ENCODE measurements around the gene NEUROG3. TPM values are rescaled to one million over a fixed set of nuclear protein-coding genes. Genes with fewer than 3 reads are reported as not detected.
A peak's percentile ranks its signal among the peaks of the same experiment; 100 is the strongest.

NEUROG3 gene
- total and polyA plus RNA-seq, 12 donors: 0.07 to 0.78 (median 0.38) TPM; not detected in 8

DNA sequence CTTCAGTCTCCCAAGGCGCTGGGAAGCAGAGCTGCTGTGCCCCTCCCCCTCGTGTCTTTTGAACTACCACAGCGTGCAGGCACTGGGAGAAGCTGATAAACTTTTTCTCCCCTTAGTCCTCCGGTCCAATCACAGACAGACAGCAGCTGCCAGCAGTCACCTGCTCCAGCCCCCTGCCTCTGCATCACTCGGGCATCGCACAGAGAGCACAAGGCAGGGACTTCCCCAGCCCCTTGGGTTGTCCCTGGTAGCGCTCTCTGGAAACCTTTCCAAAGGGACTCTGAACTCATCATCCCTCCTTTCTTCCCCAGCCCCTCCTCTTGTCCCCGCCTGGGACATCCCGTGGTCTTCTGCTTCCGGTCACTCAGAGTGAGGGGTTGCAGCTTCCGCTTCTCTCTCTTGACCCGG lies 1.4 kb upstream of the NEUROG3 start:
- H3K36me3 ChIP-seq (replicated peaks in 1 of 2): no peaks in the 10 kb centered on the region
- H3K27ac ChIP-seq: no peak overlapping the region
- H3K27me3 ChIP-seq: peaks cover 77% of the 10 kb centered on the region
- H3K9me3 ChIP-seq (replicated peaks in 1 of 3): no peaks in the 10 kb centered on the region
- peaks cover 0 to 6% of the 10 kb centered on the region in 2 donors for H3K4me1 ChIP-seq (replicated peaks in 1 of 2)
- WGBS, 4 donors: 1 to 2% (median 1%) methylated on average over 9 to 12 of the region's 12 CpGs
- intact Hi-C loops (cut with DNase I): no loop called here
- TF ChIP-seq, protein P1, sequence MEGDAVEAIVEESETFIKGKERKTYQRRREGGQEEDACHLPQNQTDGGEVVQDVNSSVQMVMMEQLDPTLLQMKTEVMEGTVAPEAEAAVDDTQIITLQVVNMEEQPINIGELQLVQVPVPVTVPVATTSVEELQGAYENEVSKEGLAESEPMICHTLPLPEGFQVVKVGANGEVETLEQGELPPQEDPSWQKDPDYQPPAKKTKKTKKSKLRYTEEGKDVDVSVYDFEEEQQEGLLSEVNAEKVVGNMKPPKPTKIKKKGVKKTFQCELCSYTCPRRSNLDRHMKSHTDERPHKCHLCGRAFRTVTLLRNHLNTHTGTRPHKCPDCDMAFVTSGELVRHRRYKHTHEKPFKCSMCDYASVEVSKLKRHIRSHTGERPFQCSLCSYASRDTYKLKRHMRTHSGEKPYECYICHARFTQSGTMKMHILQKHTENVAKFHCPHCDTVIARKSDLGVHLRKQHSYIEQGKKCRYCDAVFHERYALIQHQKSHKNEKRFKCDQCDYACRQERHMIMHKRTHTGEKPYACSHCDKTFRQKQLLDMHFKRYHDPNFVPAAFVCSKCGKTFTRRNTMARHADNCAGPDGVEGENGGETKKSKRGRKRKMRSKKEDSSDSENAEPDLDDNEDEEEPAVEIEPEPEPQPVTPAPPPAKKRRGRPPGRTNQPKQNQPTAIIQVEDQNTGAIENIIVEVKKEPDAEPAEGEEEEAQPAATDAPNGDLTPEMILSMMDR (IDR thresholded peaks at IDR 0.05): no peak
- no peak for TF ChIP-seq POLR2A (IDR thresholded peaks at IDR 0.05)
- DNase-seq: peak in 1 of 7 donors; percentile 2
- H3K4me3 ChIP-seq: no peak overlapping the region

DNA sequence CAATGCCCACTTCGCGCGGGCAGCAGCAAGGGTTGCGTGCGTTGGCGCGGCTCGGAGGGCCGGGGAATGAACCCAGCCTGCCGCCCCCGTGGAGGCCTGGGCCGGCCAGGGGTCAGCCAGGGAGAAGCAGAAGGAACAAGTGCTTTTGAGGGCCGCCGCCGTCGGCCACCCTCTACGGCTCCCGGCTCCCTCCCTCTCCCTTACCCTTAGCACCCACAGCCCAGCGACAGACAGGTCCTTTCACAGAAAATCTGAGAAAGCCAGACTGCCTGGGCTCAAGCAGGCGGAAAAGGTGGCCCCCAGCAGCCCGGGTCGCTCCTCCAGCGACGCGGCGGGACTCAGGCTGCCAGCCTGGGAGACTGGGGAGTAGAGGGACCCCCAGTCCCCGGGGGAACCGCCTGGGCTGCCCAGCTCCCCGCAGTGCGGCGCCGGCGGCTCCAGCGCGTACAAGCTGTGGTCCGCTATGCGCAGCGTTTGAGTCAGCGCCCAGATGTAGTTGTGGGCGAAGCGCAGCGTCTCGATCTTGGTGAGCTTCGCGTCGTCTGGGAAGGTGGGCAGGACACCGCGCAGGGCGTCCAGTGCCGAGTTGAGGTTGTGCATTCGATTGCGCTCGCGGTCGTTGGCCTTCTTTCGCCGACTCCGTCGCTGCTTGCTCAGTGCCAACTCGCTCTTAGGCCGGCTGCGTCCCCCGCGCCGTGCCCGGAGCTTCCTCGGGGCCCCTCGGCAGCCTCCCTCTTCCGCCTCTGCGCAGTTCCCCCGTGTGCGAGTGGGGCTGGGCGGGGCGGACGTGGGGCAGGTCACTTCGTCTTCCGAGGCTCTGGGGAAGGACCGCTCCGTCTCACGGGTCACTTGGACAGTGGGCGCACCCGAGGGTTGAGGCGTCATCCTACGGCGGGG lies 815 bp downstream of the NEUROG3 start:
- Histone ChIP-seq H3K36me3 (replicated peaks in 1 of 2) (no peaks in the 10 kb centered on the region), H3K4me1 (replicated peaks in 1 of 2) (peaks cover 0 to 6% of the 10 kb centered on the region in 2 donors), H3K9me3 (replicated peaks in 1 of 3) (no peaks in the 10 kb centered on the region), H3K27me3 (peaks cover 82% of the 10 kb centered on the region), H3K27ac (no peak overlapping the region), H3K4me3 (peak overlapping the region in 1 of 4 donors; percentile 39)
- TF ChIP-seq, protein P1 (IDR thresholded peaks at IDR 0.05): no peak
- TF ChIP-seq POLR2A (IDR thresholded peaks at IDR 0.05): no peak
- no peak for DNase-seq
- WGBS, 4 donors: 1 to 4% (median 2%) methylated on average over 17 to 85 of the region's 85 CpGs
- intact Hi-C loops (cut with DNase I): no loop called here

DNA sequence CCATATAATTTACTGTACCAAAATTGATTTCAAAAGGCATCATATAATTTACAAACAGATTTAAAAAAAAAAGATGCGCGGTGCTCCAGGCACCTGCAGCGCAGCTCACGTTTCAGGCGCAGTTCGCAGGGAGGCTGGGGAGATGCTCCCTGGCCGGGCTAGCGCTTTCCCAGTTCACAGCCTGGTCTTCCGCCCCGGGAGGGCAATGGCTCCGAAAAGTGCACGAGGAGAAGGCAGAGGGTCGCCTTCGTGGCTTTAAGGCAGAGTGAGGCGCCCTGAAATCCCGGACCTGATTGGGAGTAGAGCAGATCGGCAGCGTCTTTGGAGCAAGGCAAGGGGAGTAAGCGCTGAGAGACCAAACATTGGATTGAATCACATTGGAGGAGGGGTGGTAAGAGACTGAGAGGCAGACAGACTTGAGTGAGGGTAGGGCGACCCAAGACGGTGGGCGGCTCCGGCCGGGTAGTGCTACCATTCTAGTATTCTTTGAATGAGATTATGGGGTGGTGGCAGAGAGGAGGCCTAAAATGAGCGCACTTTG lies 1.5 kb downstream of the NEUROG3 start:
- WGBS, 4 donors: 2% methylated on average over 25 of the region's 25 CpGs
- intact Hi-C loops (cut with DNase I): no loop called here
- H3K27me3 ChIP-seq: peaks cover 83% of the 10 kb centered on the region
- H3K9me3 ChIP-seq (replicated peaks in 1 of 3): no peaks in the 10 kb centered on the region
- DNase-seq: no peak
- peaks cover 0 to 6% of the 10 kb centered on the region in 2 donors for H3K4me1 ChIP-seq (replicated peaks in 1 of 2)
- no peak overlapping the region for H3K27ac ChIP-seq
- no peaks in the 10 kb centered on the region for H3K36me3 ChIP-seq (replicated peaks in 1 of 2)
- H3K4me3 ChIP-seq: no peak overlapping the region
- no peak for TF ChIP-seq POLR2A (IDR thresholded peaks at IDR 0.05)
- TF ChIP-seq, protein P1 (IDR thresholded peaks at IDR 0.05): no peak

DNA sequence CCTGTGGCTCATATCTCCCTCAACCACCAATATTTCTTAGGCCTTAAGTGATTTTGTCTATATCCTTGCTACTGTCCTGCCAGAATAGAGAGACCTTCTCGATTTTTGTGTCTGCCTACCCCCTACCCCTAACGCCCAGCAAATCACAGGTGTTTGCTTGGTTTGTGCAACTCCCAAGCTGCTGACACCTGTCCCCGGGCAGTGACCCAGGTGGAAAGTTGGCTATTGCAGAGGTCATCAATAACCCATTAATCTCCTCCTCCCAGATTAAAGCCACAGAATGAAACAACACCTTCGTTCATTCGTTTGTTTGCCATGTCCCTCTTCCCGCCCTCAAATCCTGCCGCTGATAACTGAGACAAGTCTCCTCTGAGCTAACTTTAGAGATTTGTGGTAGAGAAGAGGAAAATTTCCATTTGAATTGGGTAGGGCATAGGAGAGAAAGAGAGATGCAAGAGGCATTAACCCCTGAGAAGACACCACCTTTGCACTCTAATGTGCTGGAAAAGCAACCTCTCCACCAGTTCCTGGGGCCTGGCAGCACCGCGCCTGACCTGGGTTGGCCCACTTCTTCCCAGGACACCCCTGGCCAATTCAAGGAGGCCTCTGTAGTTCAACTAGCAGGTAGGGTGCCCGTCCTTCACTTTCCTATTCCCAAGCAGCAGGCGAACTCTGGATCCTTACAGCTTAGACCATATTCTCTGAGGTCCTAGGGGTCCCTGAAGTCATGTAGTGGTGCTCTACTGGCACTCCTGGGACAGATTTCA lies 3.0 kb downstream of the NEUROG3 start:
- Histone ChIP-seq H3K4me1 (replicated peaks in 1 of 2) (peaks cover 0 to 6% of the 10 kb centered on the region in 2 donors), H3K9me3 (replicated peaks in 1 of 3) (no peaks in the 10 kb centered on the region), H3K27me3 (peaks cover 87% of the 10 kb centered on the region), H3K27ac (no peak overlapping the region), H3K36me3 (replicated peaks in 1 of 2) (no peaks in the 10 kb centered on the region), H3K4me3 (no peak overlapping the region)
- TF ChIP-seq, protein P1 (IDR thresholded peaks at IDR 0.05): no peak
- TF ChIP-seq POLR2A (IDR thresholded peaks at IDR 0.05): no peak
- WGBS, 4 donors: 5 to 10% (median 6%) methylated on average over 9 to 11 of the region's 11 CpGs
- intact Hi-C loops (cut with DNase I): no loop called here
- DNase-seq: no peak

All from adrenal gland (tissue), 12 donors.